SK-N-SH (cell line): ENCODE measurements around the gene APP. TPM values are rescaled to one million over a fixed set of nuclear protein-coding genes. Genes with fewer than 3 reads are reported as not detected.

ENCODE experiments used
- CTCF ChIA-PET: fragments of 300-600, 350-600 bp; formaldehyde crosslinking; extraction: SDS; loops from one replicate; lab custom pipeline; 2021; lab: Yijun Ruan, JAX
- POLR2A ChIA-PET: fragments of 350-600 bp; sonication (Branson Sonifier 250); formaldehyde crosslinking; extraction: SDS; loops from one replicate; lab custom pipeline; 2020; ENCODE audit warnings: antibody characterized with exemption, inconsistent platforms; lab: Yijun Ruan, JAX
- DNase-seq: peaks from one replicate; pipeline ENCODE4 v3.0.0; 2012
- H2AFZ ChIP-seq: fragments of 200-600 bp; sonication (generic); 2 replicates; pipeline ENCODE4 v1.8.1; 2016; ENCODE audit warnings: antibody characterized with exemption, mild to moderate bottlenecking, low read depth
- H3F3A ChIP-seq: fragments of 200-600 bp; sonication (generic); replicated peaks from 2 replicates; pipeline ENCODE3; 2016; ENCODE audit warnings: antibody characterized with exemption, mild to moderate bottlenecking; ENCODE audit not compliant: insufficient read depth
- H3K27ac ChIP-seq, 2 experiments: fragments of 200-500 bp in 1 of 2; fragments of 200-600 bp in 1 of 2; sonication (Bioruptor generic) in 1 of 2; sonication (generic), shearing (Covaris generic) in 1 of 2; 2 replicates each; pipeline versions ENCODE4 v1.5.1 to v1.6.1; 2014 to 2016; ENCODE audit warnings: low read depth in 2 of 2, inconsistent platforms in 1 of 2, low read length in 1 of 2, mild to moderate bottlenecking in 1 of 2, mixed read lengths in 1 of 2
- H3K27me3 ChIP-seq: fragments of 200-600 bp; sonication (generic), shearing (Covaris generic); 2 replicates; pipeline ENCODE4 v1.6.1; 2016; ENCODE audit warnings: mixed run types; ENCODE audit not compliant: insufficient read depth
- H3K36me3 ChIP-seq, 2 experiments: fragments of 200-500 bp in 1 of 2; fragments of 200-600 bp in 1 of 2; sonication (Bioruptor generic) in 1 of 2; sonication (generic) in 1 of 2; replicated peaks in 1 of 2; 2 replicates each; pipeline versions ENCODE3 to v1.5.1; 2014 to 2016; ENCODE audit warnings: low read length in 1 of 2, mild to moderate bottlenecking in 1 of 2; ENCODE audit not compliant: insufficient read depth in 2 of 2, control insufficient read depth in 1 of 2
- H3K4me1 ChIP-seq, 2 experiments: fragments of 200-500 bp in 1 of 2; fragments of 200-600 bp in 1 of 2; sonication (Bioruptor generic) in 1 of 2; sonication (generic), shearing (Covaris generic) in 1 of 2; 2 replicates each; pipeline versions ENCODE4 v1.5.1 to v1.6.1; 2014 to 2016; ENCODE audit warnings: low read depth in 1 of 2, low read length in 1 of 2, mixed run types in 1 of 2; ENCODE audit not compliant: insufficient read depth in 2 of 2, control insufficient read depth in 1 of 2
- H3K4me2 ChIP-seq: fragments of 200-600 bp; sonication (generic), shearing (Covaris generic); 2 replicates; pipeline ENCODE4 v1.6.1; 2017; ENCODE audit warnings: mixed run types
- H3K4me3 ChIP-seq, 2 experiments: fragments of 200-500 bp in 1 of 2; fragments of 200-600 bp in 1 of 2; sonication (Bioruptor generic) in 1 of 2; sonication (generic), shearing (Covaris generic) in 1 of 2; 2 replicates each; pipeline versions ENCODE4 v1.5.1 to v1.8.1; 2014 to 2016; ENCODE audit warnings: low read depth in 2 of 2, inconsistent platforms in 1 of 2, low read length in 1 of 2, mild to moderate bottlenecking in 1 of 2, mixed read lengths in 1 of 2, moderate library complexity in 1 of 2
- H3K79me2 ChIP-seq: fragments of 200-600 bp; sonication (generic); 2 replicates; pipeline ENCODE4 v1.8.1; 2017; ENCODE audit warnings: mild to moderate bottlenecking; ENCODE audit not compliant: insufficient read depth
- H3K9ac ChIP-seq: fragments of 200-600 bp; sonication (generic); 2 replicates; pipeline ENCODE4 v1.6.1; 2017; ENCODE audit warnings: mixed run types
- H3K9me2 ChIP-seq: fragments of 200-600 bp; sonication (generic); 2 replicates; pipeline ENCODE4 v1.6.1; 2017; ENCODE audit warnings: mixed run types
- H3K9me3 ChIP-seq: fragments of 200-600 bp; sonication (generic); 2 replicates; pipeline ENCODE4 v1.6.1; 2017; ENCODE audit warnings: mixed run types, mild to moderate bottlenecking, moderate library complexity
- H4K20me1 ChIP-seq: fragments of 200-600 bp; sonication (generic); 2 replicates; pipeline ENCODE4 v1.6.1; 2017; ENCODE audit warnings: mild to moderate bottlenecking, mixed run types; ENCODE audit not compliant: insufficient read depth
- CTCF ChIP-seq: fragments of 200-600 bp; sonication (generic); IDR thresholded peaks from 2 replicates; pipeline ENCODE4 v1.6.1; 2017; ENCODE audit warnings: antibody characterized with exemption, mild to moderate bottlenecking, moderate library complexity
- EP300 ChIP-seq, 2 experiments: IDR thresholded peaks; 2 replicates each; pipeline versions ENCODE4 v1.4.0 to v1.6.1; 2012; ENCODE audit warnings: borderline replicate concordance in 1 of 2, low read depth in 1 of 2, low read length in 1 of 2
- FOSL2 ChIP-seq: IDR thresholded peaks from 2 replicates; pipeline ENCODE4 v1.4.0; 2012; ENCODE audit warnings: low read depth, mild to moderate bottlenecking, moderate library complexity, borderline replicate concordance
- FOXJ3 ChIP-seq: sonication (generic); formaldehyde crosslinking; IDR thresholded peaks from 2 replicates; pipeline ENCODE4 v1.5.1; 2020; ENCODE audit warnings: mild to moderate bottlenecking, missing genetic modification reagents
- GABPA ChIP-seq: IDR thresholded peaks from 2 replicates; pipeline ENCODE4 v1.4.0; 2012; ENCODE audit warnings: low read depth, mild to moderate bottlenecking
- GATA2 ChIP-seq: sonication (generic); formaldehyde crosslinking; IDR thresholded peaks from 2 replicates; pipeline ENCODE4 v1.5.0; 2020; ENCODE audit warnings: mild to moderate bottlenecking, missing genetic modification reagents
- IRF3 ChIP-seq: fragments of 150-350 bp; IDR thresholded peaks from 2 replicates; pipeline ENCODE4 v1.6.1; 2016; ENCODE audit warnings: mild to moderate bottlenecking, low read depth, low read length
- MEF2A ChIP-seq: IDR thresholded peaks from 2 replicates; pipeline ENCODE4 v1.4.0; 2012; ENCODE audit warnings: low read depth, borderline replicate concordance
- PBX3 ChIP-seq: IDR thresholded peaks from 2 replicates; pipeline ENCODE4; 2012
- POLR2AphosphoS5 ChIP-seq: IDR thresholded peaks from 2 replicates; pipeline ENCODE4 v1.6.1; 2012; ENCODE audit warnings: low read depth, low read length
- RAD21 ChIP-seq: IDR thresholded peaks from 2 replicates; pipeline ENCODE4 v1.6.1; 2012; ENCODE audit warnings: mild to moderate bottlenecking, low read length
- RCOR1 ChIP-seq: fragments of 150-350 bp; IDR thresholded peaks from 2 replicates; pipeline ENCODE4 v1.6.1; 2017; ENCODE audit warnings: antibody characterized with exemption, low read length
- RFX5 ChIP-seq: IDR thresholded peaks from 2 replicates; pipeline ENCODE4 v1.6.1; 2012; ENCODE audit warnings: mild to moderate bottlenecking, improper control_type of control experiment, low read length
- RXRA ChIP-seq: IDR thresholded peaks from 2 replicates; pipeline ENCODE4 v1.4.0; 2012; ENCODE audit warnings: low read depth, mild to moderate bottlenecking, borderline replicate concordance
- SIN3A ChIP-seq: IDR thresholded peaks from 2 replicates; pipeline ENCODE4 v1.6.1; 2012; ENCODE audit warnings: low read depth, mild to moderate bottlenecking, low read length, moderate library complexity, borderline replicate concordance
- SMC3 ChIP-seq: IDR thresholded peaks from 2 replicates; pipeline ENCODE4 v1.6.1; 2012; ENCODE audit warnings: low read depth, low read length, improper control_type of control experiment
- TAF1 ChIP-seq: IDR thresholded peaks from 2 replicates; pipeline ENCODE4 v1.6.1; 2012; ENCODE audit warnings: low read depth, mild to moderate bottlenecking, low read length, moderate library complexity, borderline replicate concordance
- TCF12 ChIP-seq: IDR thresholded peaks from 2 replicates; pipeline ENCODE4 v1.4.0; 2012
- TEAD4 ChIP-seq: IDR thresholded peaks from 2 replicates; pipeline ENCODE4 v1.4.0; 2012; ENCODE audit warnings: mild to moderate bottlenecking, borderline replicate concordance; ENCODE audit not compliant: insufficient read depth
- WGBS: methylation state at CpG from one replicate; pipeline ENCODE4 v1.1.6; 2017; ENCODE audit warnings: low lambda C conversion rate; 5-methylcytosine and 5-hydroxymethylcytosine counted together
- polyA plus RNA-seq, 3 experiments: library from polyadenylated mRNA; depleted of rRNA; stranded (reverse); fragments of >200 nt; gene quantifications; 2 replicates each; pipeline ENCODE4 v1.2.3, GENCODE V29; 2012

Gene APP
- polyA plus RNA-seq, 1 of the 3 experiments (the other 2 are of a cell fraction), result 780 TPM

- TF ChIP-seq FOSL2, result no peak
- no peak for TF ChIP-seq RAD21
- TF ChIP-seq TEAD4, result no peak
- TF ChIP-seq POLR2AphosphoS5, result no peak
- no peak for TF ChIP-seq RFX5
- no peak for TF ChIP-seq TAF1
- TF ChIP-seq GATA2, result no peak
- TF ChIP-seq SMC3, result no peak
- TF ChIP-seq TCF12, result no peak
- TF ChIP-seq RCOR1, result no peak
- TF ChIP-seq SIN3A, result no peak
- TF ChIP-seq RXRA, result no peak
- TF ChIP-seq GABPA, result no peak
- TF ChIP-seq FOXJ3 (CRISPR knock-in tag), result no peak
- no peak for TF ChIP-seq MEF2A
- TF ChIP-seq IRF3, result no peak
- TF ChIP-seq EP300 (IDR thresholded peaks at IDR 0.05; ENCODE audit: borderline replicate concordance in 1 of 2, low read depth in 1 of 2, low read length in 1 of 2), result no peak
- Histone ChIP-seq H3K27ac (peak overlapping the region in 1 of 2 experiments; percentile 63; a peak in 2 of 4 replicates), H3K9me2 (no peaks in the 10 kb centered on the region), H3K79me2 (peaks cover 75% of the 10 kb centered on the region), H3K4me3 (no peak overlapping the region), H3F3A (no peaks in the 10 kb centered on the region), H3K27me3 (no peaks in the 10 kb centered on the region), H3K9me3 (no peaks in the 10 kb centered on the region), H3K9ac (no peak overlapping the region), H3K36me3 (peaks cover 0 to 2% of the 10 kb centered on the region in 2 experiments), H3K4me2 (no peak overlapping the region), H3K4me1 (peaks cover 4 to 8% of the 10 kb centered on the region in 2 experiments; a peak in 3 of 4 replicates), H4K20me1 (no peaks in the 10 kb centered on the region), H2AFZ (no peak overlapping the region)
- no peak for DNase-seq
- WGBS, result 92% methylated on average over 6 of the region's 6 CpGs
- CTCF ChIA-PET, result interaction anchor here (1.8 kb wide), 1 partner anchor 19 kb away, joined by 5 read pairs; no protein-coding TSS in a partner anchor
- POLR2A ChIA-PET, result no interaction called here
Measured at GRCh38 chr21:26080211-26080610, 90.4 kb downstream of the APP start.

- H3K9me2 ChIP-seq, result no peaks in the 10 kb centered on the region
- H3K36me3 ChIP-seq, result no peaks in the 10 kb centered on the region
- peaks cover 4 to 8% of the 10 kb centered on the region in 2 experiments; a peak in 3 of 4 replicates for H3K4me1 ChIP-seq
- DNase-seq, result no peak
- H3K4me2 ChIP-seq, result no peak overlapping the region
- peak overlapping the region; percentile 44 to 63; a peak in 3 of 4 replicates for H3K27ac ChIP-seq
- no peak overlapping the region for H3K9ac ChIP-seq
- no peaks in the 10 kb centered on the region for H3K27me3 ChIP-seq
- no peak overlapping the region for H2AFZ ChIP-seq
- no peak overlapping the region for H3K4me3 ChIP-seq
- H4K20me1 ChIP-seq, result no peaks in the 10 kb centered on the region
- H3K9me3 ChIP-seq, result no peaks in the 10 kb centered on the region
- peaks cover 73% of the 10 kb centered on the region for H3K79me2 ChIP-seq
- H3F3A ChIP-seq, result no peaks in the 10 kb centered on the region
- WGBS, result 62% methylated on average over 4 of the region's 4 CpGs
- CTCF ChIA-PET, result interaction anchor here (1.8 kb wide), 1 partner anchor 20 kb away, joined by 5 read pairs; no protein-coding TSS in a partner anchor
- TF ChIP-seq PBX3, result peak; percentile 18; the same call in 1 of the 2 replicates
- TF ChIP-seq GABPA, result no peak
- TF ChIP-seq CTCF, result no peak
- TF ChIP-seq SIN3A, result no peak
- TF ChIP-seq TAF1, result no peak
- TF ChIP-seq RCOR1, result no peak
- TF ChIP-seq, all 33 proteins: peak for 1
- POLR2A ChIA-PET, result no interaction called here
Measured at GRCh38 chr21:26079366-26079765, 91.2 kb downstream of the APP start.
